ENCODE measurements around the gene MDC1. TPM values are rescaled to one million over a fixed set of nuclear protein-coding genes. Genes with fewer than 3 reads are reported as not detected.
"Not testable (repeated sequence)": the region's sequence is repeated elsewhere in the genome, so short reads cannot be mapped to it uniquely, and the experiment has no call there.

MDC1 gene
- total RNA-seq = 62.4 and 65.6 TPM in 2 replicates

GRCh38 chr6:30717129-30717844 is at the start of gene MDC1:
TSS of gene MDC1 (minus strand) at chr6:30717281. CDS start at chr6:30715175, 2,106 bp downstream.
- Mint-ChIP-seq H3K4me1 (peaks cover 57% of the 10 kb centered on the region), H3K4me3 (peak within 1 kb of the TSS; percentile 99), H3K36me3 (ENCODE audit: low read depth) (peaks cover 49% of the 10 kb centered on the region), H3K27me3 (no peaks in the 10 kb centered on the region), H3K27ac (peak within 1 kb of the TSS; percentile 99), H3K9me3 (no peaks in the 10 kb centered on the region)
- ATAC-seq (ENCODE audit: low read depth) = peak; percentile 73
- POLR2A ChIA-PET = interaction anchor here (0.5 to 22.6 kb wide), 30 partner anchors 13 to 1022 kb away, joined by 3 to 697 read pairs (median 4); partner anchors contain the start of genes ABCF1, DHX16, GNL1 and GTF2H4
- peak; percentile 91 for DNase-seq
- no peak for TF ChIP-seq CTCF (IDR thresholded peaks at IDR 0.05)
- CTCF ChIA-PET = interaction anchor here (0.7 to 3.1 kb wide), 6 partner anchors 14 to 175 kb away, joined by 3 to 22 read pairs (median 6); no protein-coding TSS in a partner anchor
- intact Hi-C loops (cut with micrococcal nuclease) = loop anchor here (1.0 kb wide), 4 partner anchors 30 to 161 kb away; partner anchors contain the start of genes GNL1, MRPS18B and PPP1R10

- no peak overlapping the region for H3K4me3 Mint-ChIP-seq
Observed at GRCh38 chr6:30766461-30767157, 49.5 kb upstream of the MDC1 start.

GRCh38 chr6:30765495-30765894 is 48.4 kb upstream of the MDC1 start:
- POLR2A ChIA-PET; CTCF ChIA-PET; H3K4me3 Mint-ChIP-seq; ATAC-seq (ENCODE audit: low read depth); intact Hi-C loops (cut with micrococcal nuclease); H3K36me3 Mint-ChIP-seq (ENCODE audit: low read depth); H3K9me3 Mint-ChIP-seq; H3K27ac Mint-ChIP-seq; DNase-seq: not testable (repeated sequence)
- Mint-ChIP-seq H3K4me1 (peaks cover 13% of the 10 kb centered on the region), H3K27me3 (peaks cover 17% of the 10 kb centered on the region)

More at GRCh38 chr6:30766461-30767157, 49.5 kb upstream of the MDC1 start:
- DNase-seq (no peak), ATAC-seq (ENCODE audit: low read depth) (no peak)
- peaks cover 17% of the 10 kb centered on the region for H3K27me3 Mint-ChIP-seq
- CTCF ChIA-PET = no interaction called here
- TF ChIP-seq CTCF (IDR thresholded peaks at IDR 0.05) = no peak
- intact Hi-C loops (cut with micrococcal nuclease) = no loop called here
- no peak overlapping the region for H3K27ac Mint-ChIP-seq
- H3K36me3 Mint-ChIP-seq (ENCODE audit: low read depth) = no peaks in the 10 kb centered on the region
- peaks cover 13% of the 10 kb centered on the region for H3K4me1 Mint-ChIP-seq
- POLR2A ChIA-PET = no interaction called here
- peaks cover 2% of the 10 kb centered on the region for H3K9me3 Mint-ChIP-seq

GRCh38 chr6:30764490-30765043 is 47.5 kb upstream of the MDC1 start:
- Mint-ChIP-seq H3K4me1 (peaks cover 13% of the 10 kb centered on the region), H3K27me3 (peaks cover 17% of the 10 kb centered on the region)
- H3K36me3 Mint-ChIP-seq (ENCODE audit: low read depth); H3K4me3 Mint-ChIP-seq; DNase-seq; H3K9me3 Mint-ChIP-seq; CTCF ChIA-PET; intact Hi-C loops (cut with micrococcal nuclease); H3K27ac Mint-ChIP-seq; ATAC-seq (ENCODE audit: low read depth): not testable (repeated sequence)
- POLR2A ChIA-PET = interaction anchor here (0.5 kb wide), 1 partner anchor 167 kb away, joined by 4 read pairs; no protein-coding TSS in a partner anchor

- ATAC-seq (ENCODE audit: low read depth) = no peak
- DNase-seq = no peak
- Mint-ChIP-seq H3K27me3 (peaks cover 17% of the 10 kb centered on the region), H3K4me1 (peaks cover 13% of the 10 kb centered on the region), H3K36me3 (ENCODE audit: low read depth) (no peaks in the 10 kb centered on the region), H3K4me3 (no peak overlapping the region), H3K9me3 (peaks cover 2% of the 10 kb centered on the region), H3K27ac (no peak overlapping the region)
- POLR2A ChIA-PET = interaction anchor here (0.5 kb wide), 1 partner anchor 166 kb away, joined by 4 read pairs; no protein-coding TSS in a partner anchor
- CTCF ChIA-PET = no interaction called here
- intact Hi-C loops (cut with micrococcal nuclease) = no loop called here
- no peak for TF ChIP-seq CTCF (IDR thresholded peaks at IDR 0.05)
Observed at GRCh38 chr6:30763618-30764489, 46.8 kb upstream of the MDC1 start.
